K562 (cell line): Measurements from ENCODE around the gene PON2. TPM values are rescaled to one million over a fixed set of nuclear protein-coding genes. Genes with fewer than 3 reads are reported as not detected.
A peak's percentile ranks its signal among the peaks of the same experiment; 100 is the strongest.

Experiments
- ATAC-seq: fragments of 200-7000 bp; cut with Tn5 transposase; 3 replicates; pipeline ENCODE4 v1.9.1; 2020; ENCODE audit warnings: moderate library complexity
- BruUV-seq: library from RNA; stranded (reverse); fragments of 400-500 nt; replicated peaks from 2 replicates; lab custom pipeline; 2021; lab: Mats Ljungman, UMichigan
- CTCF ChIA-PET: fragments of 300-600 bp; formaldehyde crosslinking; extraction: SDS; loops from one replicate; lab custom pipeline; 2021; ENCODE audit warnings: low intra/inter-chr PET ratio; lab: Yijun Ruan, JAX
- POLR2A ChIA-PET: fragments of 300-600, 350-650 bp; sonication (Branson Sonifier 250); formaldehyde crosslinking; extraction: SDS; loops from one replicate; lab custom pipeline; 2021; ENCODE audit warnings: antibody characterized with exemption, inconsistent platforms; lab: Yijun Ruan, JAX
- DNase-seq, 4 experiments: peaks; one replicate each; pipeline versions ENCODE4 v3.0.0 to v3.0.0-alpha.2; 2011 to 2018; ENCODE audit warnings: low spot score in 3 of 4, mixed read lengths in 3 of 4; ENCODE audit errors: extremely low read depth in 1 of 4
- FAIRE-seq: peaks from 2 replicates; lab custom pipeline; 2011; peaks lifted over from hg19 to GRCh38; lab: Jason Lieb, UNC
- H2AFZ ChIP-seq: 2 replicates; pipeline ENCODE4 v1.6.0; 2011; ENCODE audit warnings: low read depth, low read length, control low read depth, inconsistent platforms
- H3K27ac ChIP-seq: fragments of 200-600 bp; 3 replicates; pipeline ENCODE4 v1.8.0; 2011; ENCODE audit warnings: low read depth, mild to moderate bottlenecking, control low read depth, inconsistent platforms, low read length, moderate library complexity, mixed read lengths; ENCODE audit errors: extremely low read depth
- H3K27me3 ChIP-seq, 2 experiments: fragments of 300-600 bp in 1 of 2; 2 replicates in 1 of 2; 3 replicates in 1 of 2; pipeline versions ENCODE4 v1.6.0 to v1.8.0; 2011; ENCODE audit warnings: inconsistent platforms in 2 of 2, low read length in 2 of 2, mild to moderate bottlenecking in 1 of 2, mixed read lengths in 1 of 2, moderate library complexity in 1 of 2; ENCODE audit not compliant: control insufficient read depth in 2 of 2, insufficient read depth in 2 of 2
- H3K36me3 ChIP-seq: fragments of 300-600 bp; 3 replicates; pipeline ENCODE4 v1.8.0; 2011; ENCODE audit warnings: mild to moderate bottlenecking, low read length, inconsistent platforms; ENCODE audit not compliant: control insufficient read depth, insufficient read depth
- H3K4me1 ChIP-seq, 2 experiments: fragments of 200-600 bp in 1 of 2; replicated peaks in 1 of 2; 2 replicates in 1 of 2; 3 replicates in 1 of 2; pipeline versions ENCODE4 v1.5.1 to v1.8.0; 2011; ENCODE audit warnings: inconsistent platforms in 2 of 2, low read length in 2 of 2, mild to moderate bottlenecking in 1 of 2, mixed read lengths in 1 of 2, moderate library complexity in 1 of 2; ENCODE audit not compliant: control insufficient read depth in 2 of 2, insufficient read depth in 2 of 2
- H3K4me2 ChIP-seq: 2 replicates; pipeline ENCODE4 v1.6.1; 2011; ENCODE audit warnings: low read length, control low read depth, inconsistent platforms, mixed read lengths; ENCODE audit not compliant: insufficient read depth
- H3K4me3 ChIP-seq: fragments of 200-600 bp; sonication (generic), shearing (Covaris generic); 2 replicates; pipeline ENCODE4 v1.5.1; 2016; ENCODE audit warnings: control low read depth, inconsistent platforms
- H3K79me2 ChIP-seq: fragments of 200-600 bp; 3 replicates; pipeline ENCODE4 v1.8.0; 2011; ENCODE audit warnings: low read length, inconsistent platforms; ENCODE audit not compliant: control insufficient read depth, insufficient read depth
- H3K9ac ChIP-seq, 2 experiments: 2 replicates each; pipeline versions ENCODE4 v1.6.0 to v1.6.1; 2011; ENCODE audit warnings: low read depth in 2 of 2, low read length in 2 of 2, control low read depth in 1 of 2, inconsistent platforms in 1 of 2, mild to moderate bottlenecking in 1 of 2, mixed read lengths in 1 of 2; ENCODE audit not compliant: insufficient read depth in 1 of 2
- H3K9me1 ChIP-seq: one replicate; pipeline ENCODE4 v1.6.0; 2011; ENCODE audit warnings: inconsistent platforms, mild to moderate bottlenecking, low read length, moderate library complexity; ENCODE audit not compliant: control insufficient read depth, insufficient read depth
- H3K9me3 ChIP-seq: replicated peaks from 2 replicates; pipeline ENCODE4 v1.5.1; 2011; ENCODE audit warnings: low read depth, low read length, inconsistent platforms; ENCODE audit not compliant: control insufficient read depth, insufficient read depth
- H4K20me1 ChIP-seq: replicated peaks from 2 replicates; pipeline ENCODE4 v1.6.1; 2011; ENCODE audit warnings: low read length, inconsistent platforms, mixed read lengths; ENCODE audit not compliant: control insufficient read depth, insufficient read depth
- FOXJ2 ChIP-seq: fragments of 200-800 bp; sonication (Bioruptor generic); IDR thresholded peaks from 2 replicates; pipeline ENCODE4 v1.6.1; 2016; ENCODE audit warnings: missing genetic modification characterization, missing compliant biosample characterization
- MAFK ChIP-seq: IDR thresholded peaks from 2 replicates; pipeline ENCODE4 v1.6.1; 2011; ENCODE audit warnings: low read length, improper control_type of control experiment
- MAZ ChIP-seq, 2 experiments: fragments of 450-650 bp in 1 of 2; sonication (generic) in 1 of 2; formaldehyde crosslinking; IDR thresholded peaks in 1 of 2; conservative IDR thresholded peaks in 1 of 2; 2 replicates each; pipeline versions ENCODE4 v1.4.0 to v1.5.0; 2020; ENCODE audit warnings: mild to moderate bottlenecking in 1 of 2, missing genetic modification reagents in 1 of 2
- MEIS2 ChIP-seq: fragments of 450-650 bp; IDR thresholded peaks from 2 replicates; pipeline ENCODE4 v1.6.1; 2014; ENCODE audit warnings: mild to moderate bottlenecking; ENCODE audit not compliant: partially characterized antibody
- MYNN ChIP-seq, 2 experiments: sonication (generic); formaldehyde crosslinking in 1 of 2; IDR thresholded peaks; 2 replicates each; pipeline versions ENCODE4 v1.5.0 to v1.6.1; 2016 to 2020; ENCODE audit warnings: antibody characterized with exemption in 1 of 2, missing genetic modification reagents in 1 of 2
- NELFE ChIP-seq: IDR thresholded peaks from 2 replicates; pipeline ENCODE4 v1.6.1; 2011; ENCODE audit warnings: mild to moderate bottlenecking; ENCODE audit not compliant: insufficient read depth, insufficient read length
- NFE2L1 ChIP-seq: fragments of 450-650 bp; IDR thresholded peaks from 2 replicates; pipeline ENCODE4 v1.6.1; 2016; ENCODE audit warnings: missing genetic modification characterization, low read depth, mild to moderate bottlenecking, missing compliant biosample characterization, moderate library complexity, borderline replicate concordance
- THRAP3 ChIP-seq: fragments of 450-650 bp; IDR thresholded peaks from 2 replicates; pipeline ENCODE4 v1.6.1; 2016; ENCODE audit warnings: mild to moderate bottlenecking, inconsistent platforms, borderline replicate concordance
- ZBTB9 ChIP-seq: fragments of 450-650 bp; formaldehyde crosslinking; IDR thresholded peaks from 2 replicates; pipeline ENCODE4 v1.4.0; 2020; ENCODE audit warnings: mild to moderate bottlenecking, moderate library complexity
- ZKSCAN8 ChIP-seq: fragments of 200-800 bp; sonication (Bioruptor generic); IDR thresholded peaks from 2 replicates; pipeline ENCODE4 v1.6.1; 2016; ENCODE audit warnings: missing genetic modification characterization, missing compliant biosample characterization
- ZNF174 ChIP-seq: fragments of 250-450 bp; sonication (Bioruptor Pico); IDR thresholded peaks from 2 replicates; pipeline ENCODE4 v1.4.0; 2020; ENCODE audit warnings: mild to moderate bottlenecking
- WGBS: fragments of 100-300 bp; shearing (Covaris generic); methylation state at CpG from one replicate; pipeline ENCODE4 v1.1.6; 2016; ENCODE audit warnings: low coverage, mixed read lengths; ENCODE audit not compliant: insufficient coverage; ENCODE audit errors: missing lambda C conversion rate; 5-methylcytosine and 5-hydroxymethylcytosine counted together
- in situ Hi-C: fragments of 300-500 bp; cut with MboI; formaldehyde crosslinking; loops from 4 replicates; pipeline ENCODE4 v1.15.0; 2018; ENCODE audit warnings: inconsistent platforms, mixed read lengths
- intact Hi-C: fragments of 100-400 bp; cut with micrococcal nuclease; formaldehyde crosslinking; loops from 2 replicates; pipeline ENCODE4 v1.14.2; 2022
- polyA plus RNA-seq, 8 experiments: library from polyadenylated mRNA; depleted of rRNA in 4 of 8; stranded (reverse) in 5 of 8; unstranded in 3 of 8; fragments of >200 nt; fragmentation: Nextera tagmentation in 2 of 8; fragmentation: Illumina TruSeq in 1 of 8; extraction: Ambion mirVana in 2 of 8; extraction: Trizol in 1 of 8; gene quantifications; 2 replicates each; pipeline versions ENCODE4 v1.2.1 to v1.2.3, GENCODE V29; 2011 to 2014; ENCODE audit warnings: inconsistent platforms in 1 of 8, missing spikeins in 1 of 8
- total RNA-seq, 7 experiments: library from RNA; depleted of rRNA in 6 of 7; stranded (reverse); fragments of >200 nt in 6 of 7; fragmentation: Illumina TruSeq in 2 of 7; extraction: Trizol in 2 of 7; gene quantifications; 2 replicates each; pipeline versions ENCODE4 v1.2.1 to v1.2.3, GENCODE V29; 2011 to 2021; ENCODE audit warnings: low replicate concordance in 1 of 7

Gene PON2
- total and polyA plus RNA-seq, 9 of the 15 experiments (the other 6 are each of a cell fraction or from before 2014, with no cell fraction given), result 8.5 to 30.1 (median 21.9) TPM

- WGBS, result 8% methylated on average over 3 of the region's 3 CpGs
- no peak for TF ChIP-seq MAZ (CRISPR knock-in tag; conservative IDR thresholded peaks at IDR 0.05 in 1 of 2, IDR thresholded peaks at IDR 0.05 in 1 of 2)
- no peak for ATAC-seq
- Histone ChIP-seq H3K27me3 (peaks cover 11 to 22% of the 10 kb centered on the region in 2 experiments; a peak in 4 of 5 replicates), H3K4me1 (peaks cover 0 to 8% of the 10 kb centered on the region in 2 experiments; a peak in 3 of 5 replicates), H3K4me2 (no peak overlapping the region), H3K9ac (no peak overlapping the region), H3K9me1 (no peaks in the 10 kb centered on the region), H2AFZ (no peak overlapping the region), H3K9me3 (no peaks in the 10 kb centered on the region), H3K36me3 (no peaks in the 10 kb centered on the region), H3K27ac (no peak overlapping the region), H4K20me1 (no peaks in the 10 kb centered on the region), H3K79me2 (no peaks in the 10 kb centered on the region), H3K4me3 (no peak overlapping the region)
- BruUV-seq, result no TSS peak
- intact Hi-C loops, result loop anchor here (2.0 kb wide), 1 partner anchor 79 kb away; no protein-coding TSS in a partner anchor
- DNase-seq, result no peak
- FAIRE-seq, result no peak
- POLR2A ChIA-PET, result no interaction called here
- in situ Hi-C loops, result no loop called here
- CTCF ChIA-PET, result no interaction called here
These were observed 37.4 kb downstream of the PON2 start for GRCh38 chr7:95397381-95397780.

- Histone ChIP-seq H3K36me3 (no peaks in the 10 kb centered on the region), H3K4me3 (peak within 1 kb of the TSS; percentile 42), H3K4me2 (peak within 1 kb of the TSS; percentile 81), H3K9ac (peak within 1 kb of the TSS; percentile 26 to 82; a peak in 3 of 4 replicates), H3K27me3 (peaks cover 11 to 22% of the 10 kb centered on the region in 2 experiments; a peak in 4 of 5 replicates), H3K9me3 (no peaks in the 10 kb centered on the region), H3K27ac (no peak within 1 kb of the TSS), H3K4me1 (peaks cover 0 to 8% of the 10 kb centered on the region in 2 experiments; a peak in 3 of 5 replicates), H4K20me1 (no peaks in the 10 kb centered on the region), H3K79me2 (no peaks in the 10 kb centered on the region), H3K9me1 (no peaks in the 10 kb centered on the region), H2AFZ (peak within 1 kb of the TSS; percentile 93)
- BruUV-seq, result no TSS peak
- peak; percentile 97 for ATAC-seq
- POLR2A ChIA-PET, result interaction anchor here (0.7 to 1.1 kb wide), 2 partner anchors 8 to 1854 kb away, joined by 3 read pairs; no protein-coding TSS in a partner anchor
- CTCF ChIA-PET, result interaction anchor here (1.5 kb wide), 1 partner anchor 80 kb away, joined by 4 read pairs; no protein-coding TSS in a partner anchor
- WGBS, result 14% methylated on average over 51 of the region's 68 CpGs
- peak; percentile 65 for FAIRE-seq
- in situ Hi-C loops, result no loop called here
- peak; percentile 41 to 76 (median 62) for DNase-seq
- intact Hi-C loops, result loop anchor here (2.0 kb wide), 1 partner anchor 80 kb away; no protein-coding TSS in a partner anchor
- TF ChIP-seq ZNF174 (CRISPR knock-in tag) (no peak), FOXJ2 (no peak), THRAP3 (no peak), NFE2L1 (tag) (no peak), ZBTB9 (CRISPR knock-in tag) (no peak), MAFK (no peak), MYNN (IDR thresholded peaks at IDR 0.05) (no peak), MYNN (CRISPR knock-in tag; IDR thresholded peaks at IDR 0.05) (no peak), NELFE (no peak), ZKSCAN8 (no peak), MEIS2 (peak; percentile 19)
These were observed 38.4 kb downstream of the PON2 start, which contains the start of gene PON3 for GRCh38 chr7:95396136-95397032. Gene PON3, minus strand, starts transcription at chr7:95396375. Its CDS starts 25 bp downstream, at chr7:95396350.
